Mesenteric fat pad (tissue), 1 donor: Measurements from ENCODE around the gene CTIF. TPM values are rescaled to one million over a fixed set of nuclear protein-coding genes. Genes with fewer than 3 reads are reported as not detected.
A peak's percentile ranks its signal among the peaks of the same experiment; 100 is the strongest.

ENCODE experiments used
- DNase-seq: peaks from one replicate; pipeline ENCODE4 v3.0.0-alpha.2; 2020; ENCODE audit warnings: low spot score
- total RNA-seq: library from RNA; stranded (reverse); fragmentation: NEBNext Ultra II Directional; extraction: Animal tissue kit (Norgen Biotek cat#: 25700); gene quantifications from one replicate; pipeline ENCODE4 v1.2.1, GENCODE V29; 2021
- donor health status: DM: yes; HTN: yes; CAD: no.

The CTIF gene
- total RNA-seq, 1 donor from 2014 or later, result 196 TPM

DNA sequence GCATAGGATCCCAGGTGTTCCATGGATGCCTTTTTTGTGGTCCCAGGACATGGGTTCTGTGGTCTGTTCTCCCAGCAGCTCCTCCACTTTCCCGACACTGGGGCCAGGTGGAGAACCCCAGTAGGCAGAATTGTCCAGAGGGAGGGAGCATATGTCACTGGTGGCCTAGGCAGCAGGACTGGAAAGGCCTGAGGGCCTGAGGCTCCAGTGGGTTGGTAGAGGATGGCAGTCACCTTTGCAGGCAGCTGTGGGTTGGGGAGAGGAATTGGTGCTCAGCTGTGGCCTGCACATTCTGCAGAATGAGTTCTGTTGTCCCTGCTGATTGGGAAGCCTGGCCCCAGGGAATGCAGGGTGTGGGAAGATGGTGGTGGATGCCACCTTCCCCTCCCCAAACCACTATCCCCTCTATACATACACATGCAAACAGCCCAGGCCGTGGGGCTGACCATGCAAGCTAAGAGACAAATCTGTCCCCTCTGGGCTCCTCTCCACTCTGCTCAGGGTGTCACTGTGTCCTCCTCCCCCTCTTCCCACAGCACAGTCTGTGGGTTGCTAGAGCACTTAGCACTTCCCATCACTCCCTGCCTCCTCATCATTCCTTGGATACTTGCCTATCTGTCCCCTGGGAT is 11.4 kb downstream of the CTIF start:
- peak; percentile 74 for DNase-seq

- DNase-seq, result peak; percentile 18
Observed at GRCh38 chr18:48551100-48551499, 12.3 kb downstream of the CTIF start.

DNA sequence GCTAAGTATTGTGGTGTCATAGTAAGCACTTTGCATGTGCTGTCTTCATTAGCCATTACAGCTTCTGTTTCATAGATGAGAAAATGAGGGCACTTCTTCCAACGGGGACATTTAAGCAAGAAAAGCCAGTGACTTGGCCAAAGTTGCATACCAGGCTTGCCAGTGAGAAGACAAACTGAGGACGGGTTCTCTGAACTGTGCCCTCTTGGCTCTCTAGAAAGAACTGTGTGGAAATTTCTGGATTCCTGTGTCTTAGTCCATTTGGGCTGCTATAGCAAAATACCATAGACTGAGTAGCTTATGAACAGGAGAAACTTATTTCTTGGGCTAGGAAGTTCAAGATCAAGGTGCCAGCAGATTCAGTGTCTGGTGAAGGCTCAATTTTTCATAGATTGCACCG is 13.3 kb downstream of the CTIF start:
- DNase-seq, result peak; percentile 8

GRCh38 chr18:48553236-48553635 is 14.4 kb downstream of the CTIF start:
- DNase-seq, result no peak

- no peak for DNase-seq
Observed at GRCh38 chr18:48554610-48555400, 16.0 kb downstream of the CTIF start.

GRCh38 chr18:48555465-48555995 is 16.7 kb downstream of the CTIF start:
- no peak for DNase-seq

DNA sequence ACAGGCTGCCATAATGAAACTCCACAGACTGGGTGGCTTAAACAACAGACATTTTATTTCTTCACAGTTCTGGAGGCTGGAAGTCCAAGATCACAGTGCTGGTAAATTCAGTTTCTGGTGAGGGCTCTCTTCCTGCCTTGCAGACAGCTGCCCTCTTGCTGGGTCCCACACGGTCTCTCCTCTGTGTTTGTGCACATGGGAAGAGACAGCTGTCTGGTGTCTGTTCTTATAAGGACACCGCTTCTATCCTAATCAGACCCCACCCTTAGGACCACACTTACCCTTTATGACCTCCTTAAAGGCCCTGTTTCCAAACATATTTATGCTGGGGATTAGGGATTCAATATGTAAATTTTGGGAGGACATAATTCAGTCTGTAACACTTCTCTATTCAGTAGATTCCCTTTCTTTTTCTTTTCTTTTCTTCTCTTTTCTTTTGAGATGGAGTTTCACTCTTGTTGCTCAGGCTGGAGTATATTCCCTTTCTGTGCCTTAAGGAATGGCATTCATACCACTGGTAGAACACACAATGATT is 18.9 kb downstream of the CTIF start:
- no peak for DNase-seq

- no peak for DNase-seq
Observed at GRCh38 chr18:48558248-48558647, 19.4 kb downstream of the CTIF start.

GRCh38 chr18:48560491-48560890 is 21.7 kb downstream of the CTIF start:
- no peak for DNase-seq

- DNase-seq, result no peak
Observed at GRCh38 chr18:48562075-48562474, 23.2 kb downstream of the CTIF start.

DNA sequence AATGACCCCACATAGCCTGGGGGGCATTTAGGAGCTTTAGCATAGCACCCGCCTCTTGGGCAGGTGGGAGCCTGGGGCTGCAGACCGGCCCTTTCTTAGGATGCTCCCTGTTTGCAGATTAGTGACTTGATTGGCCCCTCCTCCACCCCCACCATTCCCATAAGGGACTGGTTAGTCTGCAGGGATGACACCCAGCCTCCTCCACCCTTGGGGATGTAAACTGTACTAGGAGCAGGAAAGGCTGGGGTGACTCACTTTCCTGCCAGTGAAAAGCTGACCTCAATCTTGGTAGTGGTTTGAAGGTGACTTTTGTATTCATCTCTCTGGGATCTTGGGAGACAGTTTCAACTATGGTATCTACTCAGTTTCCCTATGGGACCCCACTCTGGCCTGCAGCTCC is 24.2 kb downstream of the CTIF start:
- no peak for DNase-seq

DNA sequence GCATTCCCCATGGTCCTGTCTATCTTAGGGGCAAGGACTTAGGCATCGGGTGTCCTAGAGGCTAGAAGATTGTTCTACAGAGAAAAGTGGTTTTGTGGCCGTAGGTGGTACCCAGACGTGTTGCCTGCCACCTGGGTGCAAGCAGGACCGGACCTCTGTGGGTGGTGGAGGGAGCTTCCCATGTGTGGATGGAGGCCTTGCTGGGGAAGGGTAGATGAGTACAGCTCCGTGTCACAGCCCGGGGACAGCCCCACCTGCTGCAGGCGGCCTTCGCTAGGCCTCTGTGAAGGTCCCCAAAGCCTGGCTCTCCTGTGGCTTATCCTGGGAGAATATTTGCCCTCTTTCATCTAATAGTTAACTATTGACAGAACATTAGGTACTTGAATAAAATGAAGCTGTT is 25.3 kb downstream of the CTIF start:
- no peak for DNase-seq

- DNase-seq, result no peak
Observed at GRCh38 chr18:48565105-48565504, 26.3 kb downstream of the CTIF start.

DNA sequence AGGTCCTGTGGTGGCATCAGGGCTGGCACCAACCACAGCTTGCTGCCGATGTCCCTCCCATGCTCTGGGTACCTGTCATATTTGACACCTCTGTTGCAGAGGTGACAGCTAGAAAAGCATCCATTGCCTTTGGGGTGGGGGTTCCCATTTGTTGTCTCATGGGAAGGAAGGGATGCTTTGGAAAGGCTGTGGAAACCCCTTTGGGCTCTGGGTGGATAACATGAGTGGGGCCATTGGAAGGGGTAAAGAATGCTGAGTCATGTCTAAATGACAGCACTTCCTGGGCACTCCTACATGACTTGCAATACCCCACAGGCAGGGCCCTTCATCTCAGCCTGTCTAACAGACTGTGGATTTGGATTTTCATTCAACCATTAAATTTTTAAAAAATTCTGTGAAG is 27.8 kb downstream of the CTIF start:
- DNase-seq, result no peak

DNA sequence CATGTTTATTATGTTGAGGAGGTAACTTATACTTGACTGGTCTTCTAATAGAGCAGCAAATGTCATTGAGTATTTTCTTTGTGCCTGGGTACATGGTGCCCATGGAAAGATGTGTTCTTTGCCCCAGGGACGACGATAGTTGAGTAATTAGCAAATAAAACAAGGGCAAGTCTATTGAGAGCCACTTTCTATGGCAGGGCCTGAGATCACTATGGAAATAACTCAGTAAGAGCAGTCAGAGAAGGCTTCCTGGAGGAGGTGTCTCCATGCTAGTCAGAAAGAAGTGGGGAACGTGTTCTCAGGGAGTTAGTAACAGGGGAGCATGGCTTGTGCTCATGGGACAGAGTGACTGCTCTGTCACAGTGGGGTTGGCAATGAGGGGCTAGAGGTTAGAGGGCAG is 28.6 kb downstream of the CTIF start:
- DNase-seq, result no peak

GRCh38 chr18:48569139-48569914 is 30.5 kb downstream of the CTIF start:
- no peak for DNase-seq

DNA sequence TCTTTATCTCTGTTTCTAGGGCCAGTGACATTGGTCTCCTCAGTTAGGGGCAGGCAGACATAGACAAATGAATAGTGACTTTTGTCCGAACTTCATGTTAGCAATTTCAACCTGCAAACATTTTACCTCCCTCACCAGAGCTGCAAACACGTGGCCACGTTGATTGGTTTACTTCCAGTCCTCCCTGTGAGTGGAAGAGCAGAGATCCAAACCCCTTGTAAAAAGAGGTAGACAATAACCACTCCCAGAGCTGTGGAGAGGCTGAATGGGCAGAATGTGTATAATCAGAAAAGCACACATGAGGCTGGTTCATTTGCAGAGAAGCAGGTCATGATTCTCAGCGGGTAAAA is 31.1 kb downstream of the CTIF start:
- DNase-seq, result no peak

DNA sequence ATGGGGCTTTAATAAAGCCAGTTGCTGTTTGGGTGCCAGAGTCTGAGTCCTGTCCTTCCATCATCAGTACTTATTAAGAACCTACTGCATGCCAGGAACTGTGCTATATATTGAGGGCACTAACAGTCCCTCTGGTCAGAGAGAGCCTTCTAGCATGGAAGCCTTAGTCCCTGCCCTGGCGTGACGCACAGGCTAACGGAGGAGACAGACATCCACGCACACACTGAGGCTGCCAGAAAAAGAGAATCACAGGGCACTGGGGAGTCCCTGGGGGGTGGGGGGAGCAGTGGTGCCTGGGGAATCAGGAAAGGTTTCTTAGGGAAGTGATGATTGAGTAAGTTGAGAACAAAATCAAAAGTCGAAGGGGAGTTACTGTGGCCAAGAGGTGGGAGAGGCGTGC is 31.5 kb downstream of the CTIF start:
- DNase-seq, result no peak

- no peak for DNase-seq
Observed at GRCh38 chr18:48571639-48572384, 33.0 kb downstream of the CTIF start.

- no peak for DNase-seq
Observed at GRCh38 chr18:48572402-48573126, 33.7 kb downstream of the CTIF start.
